HuH-7 (cell line): ENCODE data around the gene CACNA2D4.

Source experiments
- DNase-seq: peaks from one replicate; pipeline ENCODE4 v3.0.0; 2011; ENCODE audit warnings: low spot score

The CACNA2D4 gene

GRCh38 chr12:1800401-1801302 lies 117.8 kb downstream of the CACNA2D4 start:
- DNase-seq, result peak; percentile 77

GRCh38 chr12:1799882-1800400 lies 118.5 kb downstream of the CACNA2D4 start:
- peak; percentile 0 for DNase-seq

- DNase-seq, result peak; percentile 5
These were observed 119.2 kb downstream of the CACNA2D4 start for GRCh38 chr12:1799051-1799881.

- DNase-seq, result peak; percentile 5
These were observed 119.8 kb downstream of the CACNA2D4 start for GRCh38 chr12:1798641-1799020.

GRCh38 chr12:1797991-1798640 lies 120.3 kb downstream of the CACNA2D4 start:
- no peak for DNase-seq

- no peak for DNase-seq
These were observed 121.2 kb downstream of the CACNA2D4 start for GRCh38 chr12:1797011-1797901.

- DNase-seq, result no peak
These were observed 121.9 kb downstream of the CACNA2D4 start for GRCh38 chr12:1796515-1797010.

- peak; percentile 89 for DNase-seq
These were observed 122.5 kb downstream of the CACNA2D4 start for GRCh38 chr12:1795785-1796514.

GRCh38 chr12:1795221-1795784 lies 123.1 kb downstream of the CACNA2D4 start:
- DNase-seq, result no peak

GRCh38 chr12:1794440-1795090 lies 123.9 kb downstream of the CACNA2D4 start:
- no peak for DNase-seq

- DNase-seq, result no peak
These were observed 124.8 kb downstream of the CACNA2D4 start for GRCh38 chr12:1793426-1794210.

- no peak for DNase-seq
These were observed 126.0 kb downstream of the CACNA2D4 start for GRCh38 chr12:1792406-1792805.

- DNase-seq, result peak; percentile 77
These were observed 127.2 kb downstream of the CACNA2D4 start for GRCh38 chr12:1791104-1791841.

- no peak for DNase-seq
These were observed 128.0 kb downstream of the CACNA2D4 start for GRCh38 chr12:1790444-1790843.

- DNase-seq, result no peak
These were observed 130.7 kb downstream of the CACNA2D4 start for GRCh38 chr12:1787714-1788113.

- no peak for DNase-seq
These were observed 136.2 kb downstream of the CACNA2D4 start for GRCh38 chr12:1782215-1782614.

GRCh38 chr12:1781772-1782171 lies 136.7 kb downstream of the CACNA2D4 start:
- DNase-seq, result no peak

- DNase-seq, result no peak
These were observed 138.7 kb downstream of the CACNA2D4 start for GRCh38 chr12:1779783-1780182.
